HepG2 (cell line): Measurements from ENCODE around the gene KIAA0319L. TPM values are rescaled to one million over a fixed set of nuclear protein-coding genes. Genes with fewer than 3 reads are reported as not detected.

Experiments used
- FOXA3 ChIP-seq: IDR thresholded peaks from 2 replicates; pipeline ENCODE4 v1.6.1; 2016; ENCODE audit warnings: missing genetic modification reagents, missing compliant biosample characterization
- FOXM1 ChIP-seq: sonication (generic); formaldehyde crosslinking; IDR thresholded peaks from 2 replicates; pipeline ENCODE4 v1.5.0; 2020; ENCODE audit warnings: missing genetic modification reagents
- KDM6A ChIP-seq: IDR thresholded peaks from 2 replicates; pipeline ENCODE4 v1.6.1; 2016; ENCODE audit warnings: low read depth
- KLF6 ChIP-seq: IDR thresholded peaks from 2 replicates; pipeline ENCODE4 v1.8.0; 2016; ENCODE audit warnings: missing biosample characterization, missing genetic modification reagents
- NFIC ChIP-seq: IDR thresholded peaks from 2 replicates; pipeline ENCODE4 v1.6.1; 2012; ENCODE audit warnings: mild to moderate bottlenecking, low read length, inconsistent platforms
- RBAK ChIP-seq: sonication (generic); formaldehyde crosslinking; IDR thresholded peaks from 2 replicates; pipeline ENCODE4 v1.5.1; 2020; ENCODE audit warnings: mild to moderate bottlenecking, missing genetic modification reagents
- STAT6 ChIP-seq: sonication (generic); formaldehyde crosslinking; IDR thresholded peaks from 2 replicates; pipeline ENCODE4 v1.4.0; 2020; ENCODE audit warnings: missing genetic modification reagents, mild to moderate bottlenecking, borderline replicate concordance
- UBTF ChIP-seq: sonication (generic); formaldehyde crosslinking; IDR thresholded peaks from 2 replicates; pipeline ENCODE4 v1.4.0; 2020; ENCODE audit warnings: mild to moderate bottlenecking, missing genetic modification reagents
- ZNF432 ChIP-seq: sonication (generic); formaldehyde crosslinking; IDR thresholded peaks from 2 replicates; pipeline ENCODE4 v1.5.0; 2020; ENCODE audit warnings: missing genetic modification reagents, mild to moderate bottlenecking, borderline replicate concordance
- ZNF558 ChIP-seq: sonication (generic); formaldehyde crosslinking; IDR thresholded peaks from 2 replicates; pipeline ENCODE4 v1.9.0; 2022; ENCODE audit warnings: mild to moderate bottlenecking, missing genetic modification reagents, borderline replicate concordance
- polyA plus RNA-seq, 8 experiments: library from polyadenylated mRNA; depleted of rRNA in 3 of 8; stranded (reverse) in 7 of 8; unstranded in 1 of 8; fragments of >200 nt; fragmentation: Illumina TruSeq in 4 of 8; extraction: Trizol in 4 of 8; gene quantifications; 2 replicates each; pipeline versions ENCODE4 v1.2.1 to v1.2.3, GENCODE V29; 2011 to 2016; ENCODE audit warnings: low read depth in 4 of 8, missing spikeins in 1 of 8, mixed read lengths in 1 of 8; ENCODE audit not compliant: insufficient read depth in 1 of 8
- total RNA-seq, 5 experiments: library from RNA; depleted of rRNA; stranded (reverse); fragments of >200 nt; fragmentation: Illumina TruSeq; extraction: Trizol; gene quantifications; 2 replicates each; pipeline ENCODE4 v1.2.3, GENCODE V29; 2016; ENCODE audit warnings: low read depth in 1 of 5
- TF ChIP-seq, protein P1 (sequence below): IDR thresholded peaks from 2 replicates; pipeline ENCODE4 v1.4.0; 2020; ENCODE audit warnings: mild to moderate bottlenecking, missing genetic modification reagents
- TF ChIP-seq, protein P2 (sequence below): sonication (generic); formaldehyde crosslinking; IDR thresholded peaks from 2 replicates; pipeline ENCODE4 v1.4.0; 2020; ENCODE audit warnings: low read depth, missing genetic modification reagents
- TF ChIP-seq, protein P3 (sequence below): IDR thresholded peaks from 2 replicates; pipeline ENCODE4 v1.6.1; 2016

The KIAA0319L gene
- total and polyA plus RNA-seq, 2 of the 13 experiments (the other 11 are each of a cell fraction or from before 2014, with no cell fraction given): 33.4 to 82.6 TPM

DNA sequence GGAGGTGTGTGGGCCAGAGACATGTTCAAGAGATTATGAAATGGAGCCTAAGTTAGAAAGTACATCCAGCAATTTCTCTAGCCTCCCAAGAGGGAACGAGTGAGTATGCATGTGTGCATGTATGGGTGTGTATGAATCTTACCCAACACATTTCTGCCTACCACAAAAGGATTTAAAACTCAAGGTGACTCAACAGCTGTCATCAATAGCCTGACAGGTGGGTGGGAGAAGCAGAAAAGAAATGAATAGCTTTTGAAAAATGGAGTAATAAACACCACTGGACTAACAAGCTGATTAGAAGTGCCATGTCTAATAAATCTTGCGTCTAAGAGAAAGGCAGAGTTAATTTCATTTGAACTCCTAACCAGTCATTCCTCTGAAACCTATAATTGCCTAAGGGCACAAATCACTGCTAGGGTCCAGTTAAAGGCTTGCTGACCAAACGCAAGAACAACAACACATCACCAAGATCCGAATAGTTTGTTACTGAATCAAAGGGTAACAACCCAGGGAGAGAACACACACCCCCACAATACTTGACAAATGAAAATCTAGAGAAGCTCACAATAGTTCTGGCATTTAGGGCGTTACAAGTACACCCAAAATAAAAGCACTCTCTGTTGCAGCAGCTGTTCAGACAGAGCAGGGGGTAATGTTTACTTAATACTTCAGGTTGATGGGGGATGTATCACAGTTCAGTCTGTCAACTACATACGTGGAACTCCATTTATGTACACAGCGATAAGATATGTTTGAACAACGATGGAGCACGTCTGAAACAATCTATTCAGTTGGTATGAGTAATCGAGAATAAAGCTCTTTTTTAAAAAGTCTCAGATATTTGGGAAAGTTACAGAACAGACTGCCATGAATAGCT lies 1.4 kb downstream of the KIAA0319L start (continued):
- TF ChIP-seq, protein P1, sequence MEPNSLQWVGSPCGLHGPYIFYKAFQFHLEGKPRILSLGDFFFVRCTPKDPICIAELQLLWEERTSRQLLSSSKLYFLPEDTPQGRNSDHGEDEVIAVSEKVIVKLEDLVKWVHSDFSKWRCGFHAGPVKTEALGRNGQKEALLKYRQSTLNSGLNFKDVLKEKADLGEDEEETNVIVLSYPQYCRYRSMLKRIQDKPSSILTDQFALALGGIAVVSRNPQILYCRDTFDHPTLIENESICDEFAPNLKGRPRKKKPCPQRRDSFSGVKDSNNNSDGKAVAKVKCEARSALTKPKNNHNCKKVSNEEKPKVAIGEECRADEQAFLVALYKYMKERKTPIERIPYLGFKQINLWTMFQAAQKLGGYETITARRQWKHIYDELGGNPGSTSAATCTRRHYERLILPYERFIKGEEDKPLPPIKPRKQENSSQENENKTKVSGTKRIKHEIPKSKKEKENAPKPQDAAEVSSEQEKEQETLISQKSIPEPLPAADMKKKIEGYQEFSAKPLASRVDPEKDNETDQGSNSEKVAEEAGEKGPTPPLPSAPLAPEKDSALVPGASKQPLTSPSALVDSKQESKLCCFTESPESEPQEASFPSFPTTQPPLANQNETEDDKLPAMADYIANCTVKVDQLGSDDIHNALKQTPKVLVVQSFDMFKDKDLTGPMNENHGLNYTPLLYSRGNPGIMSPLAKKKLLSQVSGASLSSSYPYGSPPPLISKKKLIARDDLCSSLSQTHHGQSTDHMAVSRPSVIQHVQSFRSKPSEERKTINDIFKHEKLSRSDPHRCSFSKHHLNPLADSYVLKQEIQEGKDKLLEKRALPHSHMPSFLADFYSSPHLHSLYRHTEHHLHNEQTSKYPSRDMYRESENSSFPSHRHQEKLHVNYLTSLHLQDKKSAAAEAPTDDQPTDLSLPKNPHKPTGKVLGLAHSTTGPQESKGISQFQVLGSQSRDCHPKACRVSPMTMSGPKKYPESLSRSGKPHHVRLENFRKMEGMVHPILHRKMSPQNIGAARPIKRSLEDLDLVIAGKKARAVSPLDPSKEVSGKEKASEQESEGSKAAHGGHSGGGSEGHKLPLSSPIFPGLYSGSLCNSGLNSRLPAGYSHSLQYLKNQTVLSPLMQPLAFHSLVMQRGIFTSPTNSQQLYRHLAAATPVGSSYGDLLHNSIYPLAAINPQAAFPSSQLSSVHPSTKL: peak; percentile 87
- TF ChIP-seq, protein P2, sequence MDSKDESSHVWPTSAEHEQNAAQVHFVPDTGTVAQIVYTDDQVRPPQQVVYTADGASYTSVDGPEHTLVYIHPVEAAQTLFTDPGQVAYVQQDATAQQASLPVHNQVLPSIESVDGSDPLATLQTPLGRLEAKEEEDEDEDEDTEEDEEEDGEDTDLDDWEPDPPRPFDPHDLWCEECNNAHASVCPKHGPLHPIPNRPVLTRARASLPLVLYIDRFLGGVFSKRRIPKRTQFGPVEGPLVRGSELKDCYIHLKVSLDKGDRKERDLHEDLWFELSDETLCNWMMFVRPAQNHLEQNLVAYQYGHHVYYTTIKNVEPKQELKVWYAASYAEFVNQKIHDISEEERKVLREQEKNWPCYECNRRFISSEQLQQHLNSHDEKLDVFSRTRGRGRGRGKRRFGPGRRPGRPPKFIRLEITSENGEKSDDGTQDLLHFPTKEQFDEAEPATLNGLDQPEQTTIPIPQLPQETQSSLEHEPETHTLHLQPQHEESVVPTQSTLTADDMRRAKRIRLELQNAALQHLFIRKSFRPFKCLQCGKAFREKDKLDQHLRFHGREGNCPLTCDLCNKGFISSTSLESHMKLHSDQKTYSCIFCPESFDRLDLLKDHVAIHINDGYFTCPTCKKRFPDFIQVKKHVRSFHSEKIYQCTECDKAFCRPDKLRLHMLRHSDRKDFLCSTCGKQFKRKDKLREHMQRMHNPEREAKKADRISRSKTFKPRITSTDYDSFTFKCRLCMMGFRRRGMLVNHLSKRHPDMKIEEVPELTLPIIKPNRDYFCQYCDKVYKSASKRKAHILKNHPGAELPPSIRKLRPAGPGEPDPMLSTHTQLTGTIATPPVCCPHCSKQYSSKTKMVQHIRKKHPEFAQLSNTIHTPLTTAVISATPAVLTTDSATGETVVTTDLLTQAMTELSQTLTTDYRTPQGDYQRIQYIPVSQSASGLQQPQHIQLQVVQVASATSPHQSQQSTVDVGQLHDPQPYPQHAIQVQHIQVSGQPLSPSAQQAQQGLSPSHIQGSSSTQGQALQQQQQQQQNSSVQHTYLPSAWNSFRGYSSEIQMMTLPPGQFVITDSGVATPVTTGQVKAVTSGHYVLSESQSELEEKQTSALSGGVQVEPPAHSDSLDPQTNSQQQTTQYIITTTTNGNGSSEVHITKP: peak; percentile 11; the same call in 1 of the 2 replicates
- no peak for TF ChIP-seq ZNF432 (CRISPR knock-in tag)
- peak; percentile 94 for TF ChIP-seq FOXA3 (CRISPR knock-in tag)
- no peak for TF ChIP-seq KLF6 (CRISPR knock-in tag)
- no peak for TF ChIP-seq STAT6
- TF ChIP-seq, protein P3, sequence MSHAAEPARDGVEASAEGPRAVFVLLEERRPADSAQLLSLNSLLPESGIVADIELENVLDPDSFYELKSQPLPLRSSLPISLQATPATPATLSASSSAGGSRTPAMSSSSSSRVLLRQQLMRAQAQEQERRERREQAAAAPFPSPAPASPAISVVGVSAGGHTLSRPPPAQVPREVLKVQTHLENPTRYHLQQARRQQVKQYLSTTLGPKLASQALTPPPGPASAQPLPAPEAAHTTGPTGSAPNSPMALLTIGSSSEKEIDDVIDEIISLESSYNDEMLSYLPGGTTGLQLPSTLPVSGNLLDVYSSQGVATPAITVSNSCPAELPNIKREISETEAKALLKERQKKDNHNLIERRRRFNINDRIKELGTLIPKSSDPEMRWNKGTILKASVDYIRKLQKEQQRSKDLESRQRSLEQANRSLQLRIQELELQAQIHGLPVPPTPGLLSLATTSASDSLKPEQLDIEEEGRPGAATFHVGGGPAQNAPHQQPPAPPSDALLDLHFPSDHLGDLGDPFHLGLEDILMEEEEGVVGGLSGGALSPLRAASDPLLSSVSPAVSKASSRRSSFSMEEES (CRISPR knock-in tag): no peak
- TF ChIP-seq FOXM1: no peak
- no peak for TF ChIP-seq ZNF558
- 0 out of 2 replicates have a peak, but pooled peaks have one; percentile 42 for TF ChIP-seq KDM6A (CRISPR knock-in tag)
- TF ChIP-seq NFIC: peak; percentile 74; the same call in 1 of the 2 replicates
- TF ChIP-seq UBTF: no peak
- TF ChIP-seq RBAK (CRISPR knock-in tag): no peak
